Measurements from ENCODE around the gene KLHL36. TPM values are rescaled to one million over a fixed set of nuclear protein-coding genes. Genes with fewer than 3 reads are reported as not detected.

The KLHL36 gene
- total and polyA plus RNA-seq, 12 donors = 14.7 to 77.9 (median 55.3) TPM

GRCh38 chr16:84656649-84657048 lies 8.3 kb downstream of the KLHL36 start:
- no peak overlapping the region for H3K27ac ChIP-seq
- no peak for TF ChIP-seq CTCF (IDR thresholded peaks at IDR 0.05)
- no peaks in the 10 kb centered on the region for H3K27me3 ChIP-seq
- peaks cover 10 to 100% (median 69%) of the 10 kb centered on the region in 9 donors for H3K36me3 ChIP-seq
- 95% methylated on average over 22 of the region's 22 CpGs for WGBS, 2 donors
- peaks cover 0 to 8% (median 0%) of the 10 kb centered on the region in 9 donors for H3K4me1 ChIP-seq
- H3K4me3 ChIP-seq = no peak overlapping the region
- ATAC-seq (no peak), DNase-seq (no peak)
- intact Hi-C loops (cut with DNase I) = no loop called here
- no peaks in the 10 kb centered on the region for H3K9me3 ChIP-seq

GRCh38 chr16:84657229-84657837 lies 9.0 kb downstream of the KLHL36 start:
- intact Hi-C loops (cut with DNase I) = no loop called here
- Histone ChIP-seq H3K4me3 (no peak overlapping the region), H3K36me3 (peaks cover 10 to 100% (median 75%) of the 10 kb centered on the region in 9 donors), H3K27ac (no peak overlapping the region), H3K9me3 (no peaks in the 10 kb centered on the region), H3K4me1 (peaks cover 0 to 8% (median 0%) of the 10 kb centered on the region in 9 donors), H3K27me3 (no peaks in the 10 kb centered on the region)
- ATAC-seq (no peak), DNase-seq (no peak)
- TF ChIP-seq CTCF (IDR thresholded peaks at IDR 0.05) = no peak
- 98% methylated on average over 50 of the region's 50 CpGs for WGBS, 2 donors

- intact Hi-C loops (cut with DNase I) = no loop called here
- TF ChIP-seq CTCF (IDR thresholded peaks at IDR 0.05) = no peak
- DNase-seq = no peak
- H3K27ac ChIP-seq = no peak overlapping the region
- no peak overlapping the region for H3K4me3 ChIP-seq
- peaks cover 0 to 8% (median 0%) of the 10 kb centered on the region in 9 donors for H3K4me1 ChIP-seq
- ATAC-seq = no peak
- H3K9me3 ChIP-seq = no peaks in the 10 kb centered on the region
- WGBS, 2 donors = 77 to 82% methylated on average over 11 of the region's 11 CpGs
- H3K27me3 ChIP-seq = no peaks in the 10 kb centered on the region
- H3K36me3 ChIP-seq = peaks cover 10 to 100% (median 77%) of the 10 kb centered on the region in 9 donors
Observed at GRCh38 chr16:84658690-84659089, 10.4 kb downstream of the KLHL36 start.

GRCh38 chr16:84659656-84660300 lies 11.5 kb downstream of the KLHL36 start:
- Histone ChIP-seq H3K4me1 (peaks cover 0 to 8% (median 0%) of the 10 kb centered on the region in 9 donors), H3K9me3 (no peaks in the 10 kb centered on the region), H3K27me3 (no peaks in the 10 kb centered on the region), H3K36me3 (peaks cover 10 to 100% (median 82%) of the 10 kb centered on the region in 9 donors), H3K27ac (no peak overlapping the region), H3K4me3 (no peak overlapping the region)
- WGBS, 2 donors = 96 to 97% methylated on average over 27 of the region's 27 CpGs
- ATAC-seq (no peak), DNase-seq (no peak)
- no peak for TF ChIP-seq CTCF (IDR thresholded peaks at IDR 0.05)
- intact Hi-C loops (cut with DNase I) = no loop called here
